Nephron (organoid): Measurements from ENCODE around the gene BLOC1S3.

Source experiments
- H3K27ac Mint-ChIP-seq, 3 experiments: 2 replicates each; pipeline ENCODE4 v1.8.0; 2020; ENCODE audit warnings: mixed read lengths in 3 of 3, mild to moderate bottlenecking in 2 of 3, moderate library complexity in 1 of 3
- H3K27me3 Mint-ChIP-seq: 2 replicates; pipeline ENCODE4 v1.8.0; 2021; ENCODE audit warnings: low read depth, mild to moderate bottlenecking, moderate library complexity, mixed read lengths
- H3K36me3 Mint-ChIP-seq: 2 replicates; pipeline ENCODE4 v1.8.0; 2020; ENCODE audit warnings: low read depth, mixed read lengths
- H3K4me1 Mint-ChIP-seq: 2 replicates; pipeline ENCODE4 v1.8.0; 2020; ENCODE audit warnings: mixed read lengths
- H3K4me3 Mint-ChIP-seq, 3 experiments: 2 replicates each; pipeline ENCODE4 v1.8.0; 2020; ENCODE audit warnings: mild to moderate bottlenecking in 3 of 3, mixed read lengths in 3 of 3, moderate library complexity in 2 of 3
- H3K9me3 Mint-ChIP-seq: 2 replicates; pipeline ENCODE4 v1.8.0; 2020; ENCODE audit warnings: mixed read lengths
- CTCF ChIP-seq, 3 experiments: fragments of 200-600 bp; sonication (generic); IDR thresholded peaks; one replicate each; pipeline ENCODE4 v1.5.0; 2021; ENCODE audit warnings: antibody characterized with exemption in 3 of 3; ENCODE audit not compliant: unreplicated experiment in 3 of 3

BLOC1S3 gene

GRCh38 chr19:45162608-45163143 lies 15.9 kb upstream of the BLOC1S3 start:
- peaks cover 18% of the 10 kb centered on the region for H3K27me3 Mint-ChIP-seq
- H3K9me3 Mint-ChIP-seq, result no peaks in the 10 kb centered on the region
- no peaks in the 10 kb centered on the region for H3K4me1 Mint-ChIP-seq
- no peaks in the 10 kb centered on the region for H3K36me3 Mint-ChIP-seq
- no peak overlapping the region for H3K27ac Mint-ChIP-seq
- no peak overlapping the region for H3K4me3 Mint-ChIP-seq
- TF ChIP-seq CTCF (IDR thresholded peaks at IDR 0.05; ENCODE audit: unreplicated experiment in 3 of 3), result no peak

- Mint-ChIP-seq H3K9me3 (no peaks in the 10 kb centered on the region), H3K4me1 (no peaks in the 10 kb centered on the region), H3K36me3 (no peaks in the 10 kb centered on the region), H3K27me3 (peaks cover 14% of the 10 kb centered on the region), H3K4me3 (no peak overlapping the region), H3K27ac (no peak overlapping the region)
- TF ChIP-seq CTCF (IDR thresholded peaks at IDR 0.05; ENCODE audit: unreplicated experiment in 3 of 3), result no peak
Observed at GRCh38 chr19:45163156-45163555, 15.4 kb upstream of the BLOC1S3 start.

- Mint-ChIP-seq H3K36me3 (no peaks in the 10 kb centered on the region), H3K4me3 (no peak overlapping the region), H3K9me3 (no peaks in the 10 kb centered on the region), H3K4me1 (no peaks in the 10 kb centered on the region), H3K27ac (no peak overlapping the region), H3K27me3 (peaks cover 14% of the 10 kb centered on the region)
- no peak for TF ChIP-seq CTCF (IDR thresholded peaks at IDR 0.05; ENCODE audit: unreplicated experiment in 3 of 3)
Observed at GRCh38 chr19:45163751-45164460, 14.7 kb upstream of the BLOC1S3 start.

- Mint-ChIP-seq H3K4me1 (no peaks in the 10 kb centered on the region), H3K27me3 (peaks cover 14% of the 10 kb centered on the region), H3K27ac (no peak overlapping the region), H3K9me3 (no peaks in the 10 kb centered on the region), H3K4me3 (no peak overlapping the region), H3K36me3 (no peaks in the 10 kb centered on the region)
- no peak for TF ChIP-seq CTCF (IDR thresholded peaks at IDR 0.05; ENCODE audit: unreplicated experiment in 3 of 3)
Observed at GRCh38 chr19:45164577-45165335, 13.8 kb upstream of the BLOC1S3 start.

- no peaks in the 10 kb centered on the region for H3K36me3 Mint-ChIP-seq
- no peaks in the 10 kb centered on the region for H3K4me1 Mint-ChIP-seq
- no peak overlapping the region for H3K27ac Mint-ChIP-seq
- peaks cover 8% of the 10 kb centered on the region for H3K27me3 Mint-ChIP-seq
- no peak for TF ChIP-seq CTCF (IDR thresholded peaks at IDR 0.05; ENCODE audit: unreplicated experiment in 3 of 3)
- no peaks in the 10 kb centered on the region for H3K9me3 Mint-ChIP-seq
- H3K4me3 Mint-ChIP-seq, result no peak overlapping the region
Observed at GRCh38 chr19:45166723-45167252, 11.8 kb upstream of the BLOC1S3 start.
